IPS-11a (cell line): ENCODE results near the gene PTGER4.

Experiments used
- H3K4me3 ChIP-seq: one replicate; pipeline ENCODE4 v1.5.1; 2013; ENCODE audit warnings: low read depth, low read length, control low read depth

The PTGER4 gene

DNA sequence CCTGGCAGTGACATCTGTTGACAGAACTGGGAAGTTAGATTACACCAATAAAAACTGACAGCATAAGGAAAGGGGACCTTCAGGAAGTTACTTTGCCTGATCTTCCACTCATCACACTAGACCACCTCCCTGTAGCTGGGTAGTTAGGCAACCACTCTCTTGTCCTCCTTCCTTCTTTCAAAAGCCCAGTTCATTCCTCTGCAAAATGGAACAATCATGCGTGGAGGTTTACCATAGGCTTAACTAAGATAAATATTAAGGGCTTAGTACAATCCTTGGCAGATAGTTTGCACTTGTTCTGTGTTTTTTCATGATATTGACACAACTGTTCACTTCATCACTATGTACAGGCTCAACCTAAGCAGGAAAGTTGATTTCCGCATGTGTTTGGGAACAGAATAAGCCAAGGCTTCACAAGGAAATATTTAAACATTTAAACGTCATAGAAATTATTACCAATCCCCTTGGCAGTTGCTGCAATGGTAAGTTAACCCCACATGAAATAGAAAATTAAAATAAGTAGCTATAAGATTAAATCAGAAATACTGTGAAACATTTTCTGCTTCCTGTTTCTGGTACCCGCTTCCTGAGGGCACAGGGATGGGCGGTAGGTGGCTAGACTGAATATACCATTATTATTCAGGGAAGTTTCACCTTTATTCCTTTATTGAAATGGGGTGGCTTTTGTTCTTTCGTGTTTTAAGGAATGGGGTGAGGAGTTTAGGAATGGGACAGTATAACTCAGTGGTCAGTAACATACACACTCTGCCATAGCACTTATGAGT, 9.9 kb upstream of the PTGER4 start:
- no peak overlapping the region for H3K4me3 ChIP-seq

DNA sequence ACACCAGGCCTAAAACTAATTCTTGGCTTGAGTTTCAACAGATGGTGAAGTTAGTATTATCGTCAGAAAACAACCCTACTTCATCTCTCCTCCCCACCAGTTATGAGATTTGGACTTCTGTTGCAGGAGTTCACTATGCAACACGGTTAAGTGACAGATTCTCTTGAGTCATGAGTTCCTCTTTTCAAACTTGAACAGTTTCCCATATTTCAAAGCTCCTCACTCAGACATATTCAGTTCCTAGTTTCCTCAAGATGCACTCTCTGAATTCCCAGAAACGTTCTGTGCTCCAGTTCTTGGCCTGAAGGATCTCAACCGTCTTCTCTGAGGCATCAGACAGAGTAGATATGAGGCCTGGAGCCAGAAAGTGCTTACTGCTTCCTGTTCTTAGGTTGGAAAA, 7.3 kb upstream of the PTGER4 start:
- no peak overlapping the region for H3K4me3 ChIP-seq

DNA sequence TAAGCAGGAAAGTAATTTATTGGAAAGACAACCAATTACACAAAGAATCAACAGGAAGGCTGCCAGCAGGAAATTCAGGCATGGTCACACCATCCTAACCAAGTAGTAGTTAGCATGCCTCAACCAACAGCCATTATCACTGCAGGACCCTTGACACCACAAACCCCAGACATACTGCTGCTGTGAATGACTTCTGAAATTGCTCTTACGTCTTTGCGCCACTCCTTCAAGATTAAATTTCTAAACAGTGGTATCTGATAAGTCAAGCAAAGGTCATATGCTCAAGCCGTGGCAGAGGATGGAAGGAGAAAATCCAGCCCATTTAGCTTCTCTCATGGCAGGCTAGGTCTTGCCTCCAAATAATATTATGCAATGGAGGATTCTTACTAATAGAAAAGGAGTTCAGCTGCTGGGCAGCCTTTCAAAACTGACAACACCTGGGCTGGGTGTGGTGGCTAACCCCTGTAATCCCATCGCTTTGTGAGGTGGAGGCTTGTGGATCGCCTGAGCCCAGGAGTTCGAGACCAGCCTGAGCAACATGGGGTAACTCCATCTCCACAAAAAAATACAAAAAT, 5.0 kb upstream of the PTGER4 start:
- no peak overlapping the region for H3K4me3 ChIP-seq

DNA sequence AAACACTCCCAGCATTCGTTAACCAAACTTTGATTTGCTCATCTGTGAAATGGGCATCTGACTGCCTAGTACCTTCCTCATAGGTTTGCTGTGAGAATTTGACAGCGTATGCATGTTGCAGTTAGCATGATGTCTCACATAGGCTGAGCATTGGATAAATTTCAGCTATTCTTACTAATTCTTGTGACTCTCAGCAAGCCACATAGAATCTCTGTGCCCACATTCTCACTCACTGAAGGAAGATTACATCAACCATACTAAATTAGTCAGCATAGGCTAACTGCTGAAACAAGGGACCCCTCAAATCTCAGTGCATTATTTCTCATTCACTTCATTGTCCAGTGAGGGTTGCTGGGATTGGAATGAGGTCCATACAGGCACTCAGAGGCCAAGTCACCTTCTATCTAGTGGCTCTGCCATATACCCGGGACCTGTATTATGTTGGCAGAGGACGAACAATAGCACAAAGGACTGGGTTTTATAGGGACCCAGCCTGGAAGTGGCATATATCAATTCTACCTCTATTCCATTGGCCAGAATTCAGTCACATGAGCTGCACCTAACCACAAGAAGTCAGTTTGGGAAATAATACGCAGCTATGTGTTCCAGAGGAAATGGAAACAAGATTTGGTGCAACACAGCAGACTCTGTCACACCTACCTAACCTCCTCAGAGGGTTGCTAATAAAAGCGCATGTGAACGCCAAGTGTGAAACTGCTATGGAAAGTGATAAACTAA, 4.2 kb upstream of the PTGER4 start:
- H3K4me3 ChIP-seq, result no peak overlapping the region

DNA sequence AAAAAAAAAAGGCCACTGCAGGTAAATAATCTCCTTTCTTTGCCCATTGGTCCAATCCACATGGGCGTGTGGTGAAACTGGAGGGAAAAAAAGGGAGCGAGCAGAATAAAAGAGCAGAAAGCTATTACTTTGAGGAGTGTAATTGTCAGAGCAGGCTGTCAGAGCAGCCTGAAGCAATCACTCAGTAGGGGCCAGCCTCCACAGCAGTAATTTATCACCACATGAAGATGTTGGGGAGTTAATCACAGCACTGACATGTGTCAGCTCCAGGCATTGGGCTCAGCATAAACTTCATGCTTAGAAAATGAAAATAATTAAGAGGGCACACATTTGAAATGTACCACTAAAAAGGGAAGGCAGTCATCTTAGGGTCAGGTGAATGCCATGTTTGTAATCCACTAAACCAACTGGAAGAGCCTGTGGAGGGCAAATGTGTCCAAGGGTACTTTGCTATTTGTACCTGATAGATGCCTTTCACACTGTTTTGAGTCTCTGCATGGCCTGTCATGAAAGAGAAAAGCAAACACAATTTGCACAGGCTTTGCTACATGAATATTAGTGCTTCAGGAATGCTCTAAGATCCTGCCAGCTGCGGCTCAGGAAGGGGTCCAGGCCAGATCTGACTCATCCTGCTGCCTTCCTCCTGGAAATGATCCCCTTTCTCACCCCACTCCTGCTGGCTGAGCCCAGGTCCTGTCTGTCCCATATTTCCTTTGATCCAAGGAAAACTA, 2.9 kb upstream of the PTGER4 start:
- H3K4me3 ChIP-seq, result no peak overlapping the region

DNA sequence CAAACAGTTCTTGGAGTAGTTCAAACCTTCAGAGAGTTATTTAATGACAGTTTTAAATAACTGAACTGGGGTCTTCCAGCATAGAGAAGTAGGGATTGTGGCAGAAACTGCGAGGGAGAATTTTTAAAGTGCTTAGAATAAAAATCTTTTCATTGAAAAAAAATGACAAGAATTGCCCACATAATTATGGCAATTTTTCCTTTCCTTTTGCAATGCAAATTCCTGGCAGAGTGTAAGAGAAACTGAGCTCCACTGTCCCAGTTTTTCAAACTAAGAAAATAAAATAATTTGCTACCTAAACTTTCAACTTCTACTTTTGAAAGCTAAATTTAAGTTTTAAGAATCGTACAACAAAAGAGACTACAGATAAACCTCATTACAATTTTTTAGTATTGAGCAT, 2.3 kb upstream of the PTGER4 start:
- no peak overlapping the region for H3K4me3 ChIP-seq

DNA sequence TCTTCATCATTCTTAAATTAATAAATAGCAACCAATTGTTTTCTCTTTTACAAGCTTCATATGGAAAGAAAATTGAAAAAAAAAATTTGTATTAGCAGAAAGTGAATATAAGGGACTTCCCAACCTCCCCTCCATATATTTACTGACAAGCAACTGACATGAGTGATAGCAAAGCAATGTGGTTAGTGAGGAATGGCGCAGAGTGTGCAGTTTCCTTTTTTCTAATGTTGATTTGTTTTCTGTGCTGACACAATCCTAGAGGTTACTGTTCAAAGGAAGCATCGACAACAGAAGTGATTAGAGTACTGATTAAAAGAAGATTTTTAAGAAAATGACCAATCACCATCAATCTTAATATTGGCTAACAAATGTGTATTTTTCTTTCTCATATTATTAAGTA, 1.7 kb upstream of the PTGER4 start:
- H3K4me3 ChIP-seq, result no peak overlapping the region

DNA sequence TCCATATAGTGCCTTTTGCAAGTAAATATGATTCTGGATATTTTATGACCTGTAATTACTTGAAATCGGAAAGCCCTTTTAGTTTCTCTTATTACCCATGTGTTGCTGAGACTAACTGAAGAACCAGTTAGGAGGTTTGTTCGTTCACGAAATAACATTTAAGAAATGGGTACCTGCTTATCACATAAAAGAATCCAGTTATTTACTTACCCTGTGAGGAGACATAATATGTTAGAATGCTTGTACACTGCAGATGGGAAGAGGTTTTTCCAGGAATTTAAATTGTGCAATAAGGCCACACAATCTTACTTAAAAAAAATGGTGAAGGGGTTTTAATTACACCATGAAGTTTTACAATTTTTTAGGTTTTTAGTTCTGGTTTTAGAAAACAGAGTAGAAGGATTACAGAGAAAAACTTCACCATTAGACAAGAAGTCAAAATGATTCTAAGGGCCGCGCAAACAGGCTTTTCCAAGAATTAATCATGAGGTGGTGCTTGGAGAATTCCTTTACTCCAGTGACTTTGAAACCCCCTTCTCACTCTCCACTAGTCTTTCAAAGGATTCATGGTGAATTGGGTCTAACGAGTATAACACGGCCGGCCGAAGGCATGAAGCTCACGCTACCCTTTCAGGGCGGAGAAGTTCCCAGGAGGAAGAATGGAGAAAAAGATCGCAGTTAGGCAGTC, 1.1 kb upstream of the PTGER4 start:
- H3K4me3 ChIP-seq, result peak overlapping the region; percentile 43

DNA sequence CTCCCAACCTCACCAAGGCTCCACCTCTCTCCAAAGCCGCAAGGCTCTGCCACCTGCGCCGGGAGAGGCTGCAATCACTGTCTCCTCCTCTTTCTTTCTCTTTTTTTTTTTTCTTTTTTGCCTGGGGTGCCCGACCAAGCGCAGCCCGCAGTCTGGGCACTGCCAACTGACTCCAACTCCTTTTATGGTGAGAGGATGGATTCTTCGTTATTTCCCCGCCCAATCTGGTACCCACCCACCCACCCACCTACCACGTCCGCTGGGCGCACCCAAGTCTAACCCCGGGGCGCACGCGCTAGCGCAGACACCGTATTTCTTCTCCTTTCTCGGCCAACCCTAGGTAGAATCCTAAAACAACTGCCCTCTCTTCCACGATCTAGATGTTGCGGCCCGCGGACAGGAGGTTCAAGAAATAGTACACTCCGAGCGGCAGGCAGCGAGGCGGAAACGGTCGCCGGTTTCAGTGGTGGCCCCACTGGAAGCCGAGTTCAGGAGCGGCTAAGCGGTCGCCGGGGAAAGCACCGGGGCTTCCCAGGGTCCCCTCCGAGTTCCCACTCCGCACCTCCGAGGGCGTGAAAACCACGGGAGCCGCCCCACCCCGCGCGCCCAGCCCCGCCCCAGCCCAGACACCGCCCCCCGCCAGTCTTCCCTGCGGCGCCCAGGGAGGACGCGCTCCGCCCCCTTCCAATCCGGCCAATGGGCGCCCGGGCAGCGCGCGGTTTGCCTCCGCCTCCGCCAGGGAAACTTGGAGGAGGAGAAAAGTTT, 385 bp upstream of the PTGER4 start:
- peak overlapping the region; percentile 67 for H3K4me3 ChIP-seq

DNA sequence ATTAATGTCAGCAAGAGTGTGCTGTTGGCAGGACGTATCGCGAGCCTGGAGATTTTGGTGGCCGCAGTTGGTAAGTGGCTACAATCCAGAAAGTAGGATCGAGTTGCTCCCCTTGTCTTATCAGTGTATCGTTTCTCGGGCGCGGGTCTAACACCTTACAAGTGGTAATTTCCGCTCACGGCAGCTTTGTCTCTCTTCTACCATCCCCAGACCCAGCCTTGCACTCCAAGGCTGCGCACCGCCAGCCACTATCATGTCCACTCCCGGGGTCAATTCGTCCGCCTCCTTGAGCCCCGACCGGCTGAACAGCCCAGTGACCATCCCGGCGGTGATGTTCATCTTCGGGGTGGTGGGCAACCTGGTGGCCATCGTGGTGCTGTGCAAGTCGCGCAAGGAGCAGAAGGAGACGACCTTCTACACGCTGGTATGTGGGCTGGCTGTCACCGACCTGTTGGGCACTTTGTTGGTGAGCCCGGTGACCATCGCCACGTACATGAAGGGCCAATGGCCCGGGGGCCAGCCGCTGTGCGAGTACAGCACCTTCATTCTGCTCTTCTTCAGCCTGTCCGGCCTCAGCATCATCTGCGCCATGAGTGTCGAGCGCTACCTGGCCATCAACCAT, 1.1 kb downstream of the PTGER4 start:
- peak overlapping the region; percentile 54 for H3K4me3 ChIP-seq

DNA sequence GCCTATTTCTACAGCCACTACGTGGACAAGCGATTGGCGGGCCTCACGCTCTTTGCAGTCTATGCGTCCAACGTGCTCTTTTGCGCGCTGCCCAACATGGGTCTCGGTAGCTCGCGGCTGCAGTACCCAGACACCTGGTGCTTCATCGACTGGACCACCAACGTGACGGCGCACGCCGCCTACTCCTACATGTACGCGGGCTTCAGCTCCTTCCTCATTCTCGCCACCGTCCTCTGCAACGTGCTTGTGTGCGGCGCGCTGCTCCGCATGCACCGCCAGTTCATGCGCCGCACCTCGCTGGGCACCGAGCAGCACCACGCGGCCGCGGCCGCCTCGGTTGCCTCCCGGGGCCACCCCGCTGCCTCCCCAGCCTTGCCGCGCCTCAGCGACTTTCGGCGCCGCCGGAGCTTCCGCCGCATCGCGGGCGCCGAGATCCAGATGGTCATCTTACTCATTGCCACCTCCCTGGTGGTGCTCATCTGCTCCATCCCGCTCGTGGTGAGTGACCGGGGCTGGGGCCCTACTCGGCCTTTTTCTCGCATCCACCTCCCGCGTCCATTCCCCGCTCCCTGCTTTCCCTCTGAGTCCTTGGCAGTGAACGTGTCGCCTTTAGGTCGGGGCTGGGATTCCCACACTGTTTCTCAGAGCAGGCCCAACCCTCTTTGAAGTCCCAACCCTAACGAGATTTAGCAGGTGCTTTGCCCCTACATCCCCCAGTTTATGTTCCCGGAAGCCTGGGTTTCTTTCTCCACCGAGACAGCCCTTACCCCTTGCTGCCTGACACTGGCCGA, 1.8 kb downstream of the PTGER4 start:
- H3K4me3 ChIP-seq, result peak overlapping the region; percentile 34

DNA sequence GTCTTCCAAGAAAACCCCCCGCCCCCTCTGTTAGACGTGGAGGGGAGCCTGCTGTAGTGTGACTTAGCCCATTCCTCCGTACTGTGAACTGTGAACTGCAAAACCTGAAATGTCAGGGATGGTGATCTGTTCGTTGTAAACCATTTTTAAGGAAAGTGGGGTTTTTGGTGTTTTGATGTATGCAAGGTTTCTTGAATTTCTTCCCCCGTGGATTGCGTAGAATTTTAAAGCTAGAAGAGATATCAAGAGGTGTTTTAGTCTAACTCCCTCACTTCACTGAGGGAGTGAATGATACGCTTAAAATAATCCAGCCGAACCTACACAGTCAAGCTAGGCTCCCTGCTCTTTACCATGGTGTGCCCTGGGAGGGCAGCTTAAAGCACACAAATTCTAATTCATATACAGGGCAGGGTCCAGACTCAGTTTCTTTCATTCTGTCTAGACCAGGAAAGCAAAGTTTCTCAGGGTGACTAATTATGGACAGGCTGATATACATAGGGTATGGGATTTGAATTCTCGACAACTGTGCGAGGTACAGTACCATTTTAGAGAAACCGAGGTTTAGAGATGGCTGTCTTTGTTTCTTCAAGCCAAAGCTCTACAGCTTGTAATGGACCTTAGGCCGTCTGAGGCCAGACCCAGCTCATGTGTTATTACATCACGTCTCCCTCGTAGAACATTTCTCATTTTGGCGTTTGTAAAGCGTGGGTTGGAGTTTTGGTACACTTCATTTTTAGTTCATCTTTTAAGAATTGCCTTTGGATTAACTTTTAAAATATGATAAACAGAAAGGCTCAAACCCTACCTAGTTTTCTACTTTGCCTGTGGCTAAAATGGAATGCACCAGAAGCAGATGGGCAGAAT, 2.7 kb downstream of the PTGER4 start:
- H3K4me3 ChIP-seq, result no peak overlapping the region

DNA sequence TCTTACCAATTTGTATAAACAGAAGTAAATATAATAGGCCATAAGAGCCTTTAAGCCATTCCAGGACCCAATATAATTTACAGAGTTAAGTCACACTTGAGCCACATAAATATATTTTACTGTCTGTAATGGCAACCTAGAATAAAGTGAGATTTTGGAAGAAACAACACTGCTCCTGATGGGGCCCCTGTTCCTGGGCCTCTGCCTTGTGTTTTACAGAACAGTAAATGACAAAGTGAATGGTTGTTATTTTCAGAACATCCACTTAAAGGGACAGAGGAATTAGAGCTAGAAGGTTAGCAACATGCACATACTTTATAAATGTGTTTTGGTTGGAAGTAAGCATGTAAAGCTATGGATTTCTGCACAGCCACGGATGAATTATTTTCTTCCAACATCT, 3.6 kb downstream of the PTGER4 start:
- no peak overlapping the region for H3K4me3 ChIP-seq

DNA sequence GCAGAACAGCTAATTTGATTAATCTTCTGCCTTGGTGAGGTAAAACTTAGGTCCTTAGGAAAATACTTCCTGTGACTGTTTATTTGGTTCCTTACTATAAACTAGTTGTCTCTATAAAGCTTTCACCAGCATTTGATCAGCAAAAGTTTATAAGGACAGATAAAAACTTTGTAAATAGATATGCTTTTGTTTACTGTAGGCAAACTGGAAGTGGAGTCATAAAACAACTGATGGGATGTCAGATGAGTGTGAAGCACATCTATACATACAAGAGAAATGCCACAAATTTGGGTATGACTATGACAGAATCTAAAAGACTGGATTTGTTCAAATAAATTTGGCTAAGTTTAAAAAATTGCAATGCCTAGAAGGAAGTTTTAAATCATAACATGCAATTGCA, 5.5 kb downstream of the PTGER4 start:
- H3K4me3 ChIP-seq, result no peak overlapping the region

DNA sequence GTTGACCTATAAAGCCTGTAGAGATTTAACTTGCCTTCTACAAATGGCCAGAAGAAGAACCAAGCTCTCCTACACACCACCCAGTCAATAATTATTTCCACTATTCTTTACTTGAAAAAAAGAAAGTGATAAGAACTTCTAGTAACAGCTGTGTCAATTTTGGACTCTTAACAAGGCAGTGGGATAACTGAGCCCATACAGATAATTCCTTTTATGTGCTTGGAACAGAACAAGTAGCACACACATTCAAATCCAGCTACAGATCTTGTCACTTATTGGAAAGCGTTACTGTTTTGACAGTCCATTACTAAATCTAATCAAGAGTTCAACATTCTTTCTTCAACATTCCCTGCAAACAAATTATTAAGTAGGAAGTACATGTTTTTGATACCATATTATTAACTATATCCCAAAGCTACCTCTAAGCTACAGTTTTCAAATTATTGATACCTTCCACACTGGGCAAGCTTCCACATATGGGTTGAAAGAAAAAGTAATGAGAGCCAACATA, 6.3 kb downstream of the PTGER4 start:
- no peak overlapping the region for H3K4me3 ChIP-seq

DNA sequence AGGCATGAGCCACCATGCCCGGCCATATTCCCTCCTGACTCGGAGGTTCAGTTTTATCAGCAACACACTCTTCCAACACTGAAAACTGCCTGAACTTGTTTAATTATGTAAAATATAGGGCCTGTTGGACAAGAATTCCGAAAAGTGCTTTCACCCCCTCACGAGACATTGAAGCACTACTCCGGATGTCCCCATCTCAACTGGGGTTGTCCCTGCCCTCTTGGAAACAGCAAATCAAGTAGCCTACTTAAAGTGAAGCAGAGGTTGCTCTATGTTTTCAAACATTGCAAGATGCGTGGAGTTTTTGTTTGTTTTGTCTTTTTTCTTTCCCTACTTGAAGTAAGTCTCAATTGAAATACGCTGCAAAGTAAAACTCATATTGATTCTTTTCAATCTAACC, 7.6 kb downstream of the PTGER4 start:
- no peak overlapping the region for H3K4me3 ChIP-seq

DNA sequence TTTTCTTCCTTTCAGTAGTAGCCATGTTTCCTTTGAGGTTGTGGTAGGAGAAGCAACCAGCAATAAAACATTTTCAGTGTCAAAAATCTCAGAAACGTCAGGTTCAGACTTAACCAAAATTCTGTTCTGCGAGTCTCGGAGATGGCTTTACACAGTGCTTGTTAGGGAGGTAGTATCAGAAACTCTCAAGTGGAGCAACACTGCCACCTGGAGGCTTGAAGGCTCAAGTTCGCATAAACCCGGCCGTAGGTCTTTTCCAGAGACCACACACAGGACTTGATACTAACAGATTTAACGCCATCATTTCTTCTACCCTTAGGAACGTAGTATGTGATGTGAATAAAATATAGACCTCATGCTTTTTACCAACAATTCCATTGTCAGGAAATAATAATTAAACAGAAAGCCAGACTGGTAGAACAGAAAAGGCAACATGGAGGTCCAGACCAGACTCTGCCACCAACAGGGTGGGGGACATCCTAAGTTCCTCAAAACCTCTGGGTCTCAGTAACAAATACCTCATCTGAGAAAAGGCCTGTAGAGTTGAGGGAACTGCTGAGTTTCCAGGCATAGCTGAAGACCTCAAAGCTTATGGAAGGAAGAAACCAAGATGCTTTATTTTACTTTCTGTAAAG, 8.5 kb downstream of the PTGER4 start:
- no peak overlapping the region for H3K4me3 ChIP-seq
